Forelimb muscle (tissue), 1 donor: Measurements from ENCODE around the gene PLEKHG2. TPM values are rescaled to one million over a fixed set of nuclear protein-coding genes. Genes with fewer than 3 reads are reported as not detected.

ENCODE experiments used
- DNase-seq: peaks from one replicate; pipeline ENCODE4 v3.0.0-alpha.2; 2013; ENCODE audit warnings: low read depth
- polyA plus RNA-seq: library from polyadenylated mRNA; unstranded; fragments of 120-200 nt; gene quantifications from one replicate; pipeline ENCODE4 v1.2.1, GENCODE V29; 2013; ENCODE audit not compliant: insufficient read length

Gene PLEKHG2
- polyA plus RNA-seq, 1 donor = 43.0 TPM

DNA sequence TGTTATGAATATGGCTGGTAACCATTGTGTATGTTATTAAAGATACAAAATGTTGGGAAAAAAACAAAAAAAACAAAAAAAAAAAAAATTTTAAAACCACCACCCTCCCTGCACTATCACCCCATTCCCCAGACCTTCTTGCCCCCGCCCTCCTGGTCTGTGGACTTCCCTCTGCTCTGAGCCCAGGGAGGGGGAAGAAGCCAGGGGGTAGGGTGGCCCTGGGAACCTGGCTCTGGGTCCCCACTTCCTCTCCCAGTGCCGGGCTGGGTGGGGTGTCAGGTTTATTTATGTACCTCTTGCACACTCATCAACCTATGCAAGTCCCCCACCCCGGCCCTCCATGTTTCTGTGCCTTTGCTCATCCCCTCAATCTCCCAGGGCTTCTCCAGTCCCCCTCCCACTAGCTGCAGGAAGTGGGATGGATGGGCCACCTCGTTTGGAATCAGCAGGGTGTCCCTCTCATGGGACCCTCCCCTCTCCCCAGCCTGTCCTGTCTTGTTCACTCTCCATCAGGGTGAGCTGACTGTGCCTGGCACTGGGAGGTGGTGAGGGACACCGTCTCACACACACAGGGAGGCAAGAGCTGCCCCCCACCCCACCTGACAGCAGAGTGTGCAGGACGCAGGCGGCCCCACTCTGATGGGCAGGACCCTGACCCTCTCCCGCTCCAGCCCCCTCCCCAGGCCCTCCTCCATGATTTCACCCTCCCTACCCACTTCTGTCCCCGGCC, 27.5 kb upstream of the PLEKHG2 start:
- no peak for DNase-seq

DNA sequence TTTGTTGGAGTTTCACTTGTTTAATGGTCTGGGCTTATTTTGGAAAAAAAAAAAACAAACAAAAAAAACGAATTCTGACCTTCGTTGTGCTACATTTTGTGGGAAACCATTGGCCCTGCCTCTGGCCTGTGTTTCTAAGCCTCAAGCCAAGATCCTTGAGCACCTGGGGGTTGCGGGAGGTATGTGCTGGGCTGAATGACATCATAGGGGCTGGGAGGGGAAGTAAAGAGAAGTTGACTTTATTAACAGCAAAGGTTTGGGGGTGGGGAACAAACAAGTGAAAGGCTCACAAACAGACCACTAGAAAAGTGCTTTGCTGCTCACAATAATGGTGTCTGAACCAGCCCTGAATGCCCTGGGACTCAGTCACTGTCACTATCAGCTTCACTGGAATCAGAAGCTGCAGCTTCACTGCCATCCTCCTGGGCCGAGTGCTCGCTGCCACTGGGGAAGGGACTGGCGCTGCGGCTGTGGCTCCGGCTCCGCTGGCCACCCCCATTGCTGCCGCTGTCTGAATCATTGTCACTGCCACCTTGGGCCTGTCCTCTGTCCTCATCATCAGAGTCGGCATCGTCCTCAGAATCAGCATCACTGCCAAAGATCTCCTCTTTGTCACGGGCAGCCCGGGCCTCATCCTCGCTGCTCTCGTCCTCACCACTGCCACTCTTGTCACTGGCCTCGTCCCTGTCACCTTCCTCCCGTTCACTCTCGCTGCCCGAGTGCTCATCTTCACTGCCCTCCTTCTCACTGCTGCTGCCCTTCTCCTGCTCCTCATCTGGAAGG, 26.6 kb upstream of the PLEKHG2 start:
- DNase-seq = no peak

DNA sequence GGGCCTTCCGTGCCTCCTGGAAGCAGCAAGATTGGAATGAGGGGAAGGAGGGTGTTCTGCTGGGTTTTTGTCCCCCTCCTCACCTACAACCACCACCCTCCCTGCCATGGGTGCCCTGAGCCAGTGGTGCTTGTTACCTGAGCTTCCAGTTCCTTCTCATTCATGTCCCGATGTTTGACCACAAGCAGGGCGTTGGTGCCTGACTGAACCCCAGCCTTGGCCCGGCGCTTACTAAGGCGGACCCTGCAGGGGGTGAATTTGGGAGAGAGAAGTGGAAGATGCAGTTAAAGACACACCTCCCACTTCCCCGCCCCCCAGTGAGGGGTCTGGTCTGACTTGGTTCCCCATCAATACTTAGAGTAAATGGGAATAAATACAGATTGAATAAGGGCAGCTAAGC, 25.9 kb upstream of the PLEKHG2 start:
- no peak for DNase-seq

DNA sequence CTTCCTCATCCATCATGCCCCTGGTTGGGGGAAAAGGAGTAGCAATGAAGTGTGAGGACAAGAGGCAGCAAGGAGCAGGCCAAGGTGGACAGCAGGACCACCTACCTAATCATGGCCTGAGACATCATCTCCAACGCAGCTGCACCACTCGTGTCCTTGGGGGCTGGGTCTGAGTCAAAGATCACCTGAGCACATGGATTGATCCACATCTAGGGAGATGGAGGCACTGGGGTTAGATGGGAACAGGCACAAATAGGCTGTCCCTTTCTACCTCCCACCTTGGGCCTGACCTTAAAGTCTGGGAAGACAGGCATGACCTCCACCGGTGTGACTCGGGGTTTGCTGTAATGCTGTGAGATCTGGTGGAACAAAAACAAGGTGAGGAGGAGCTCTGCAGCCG, 23.8 kb upstream of the PLEKHG2 start:
- DNase-seq = no peak

DNA sequence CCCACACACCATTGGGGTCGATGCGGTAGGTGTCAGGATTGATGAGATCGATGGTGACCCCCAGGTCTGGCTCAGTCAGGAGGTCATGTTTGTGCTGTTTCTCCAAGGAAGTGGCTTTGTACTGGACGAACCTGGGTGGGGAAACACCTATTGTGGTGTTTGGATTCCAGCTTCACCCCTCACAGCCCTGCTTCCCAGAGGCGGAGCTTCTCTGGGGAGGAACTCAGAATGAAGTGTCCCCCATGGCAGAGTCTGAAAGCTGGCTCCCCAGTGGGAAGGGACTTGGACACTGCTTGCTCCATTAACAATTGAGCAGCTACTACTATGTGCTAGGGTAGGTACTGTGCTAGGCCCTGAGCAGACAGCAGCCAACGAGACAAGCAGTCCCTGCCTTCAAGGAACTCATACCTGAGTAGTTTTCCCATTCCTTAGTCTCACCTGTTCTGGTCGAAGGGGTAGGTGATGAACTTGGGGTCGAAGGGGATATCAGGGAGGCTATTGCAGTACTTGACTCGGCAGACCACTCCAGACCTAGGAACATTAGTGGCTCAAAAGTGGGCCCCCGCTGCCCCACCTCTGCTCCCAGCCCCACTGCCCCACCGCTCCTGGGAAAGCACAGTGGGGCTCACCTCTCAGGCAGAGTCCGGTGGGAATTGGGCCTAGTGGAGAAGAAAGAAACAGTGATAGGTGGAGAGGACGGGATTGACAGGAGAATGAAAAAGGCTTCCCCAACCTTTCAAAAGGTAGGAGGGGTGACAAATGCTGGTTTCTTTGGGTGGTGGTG, 22.6 kb upstream of the PLEKHG2 start:
- no peak for DNase-seq

DNA sequence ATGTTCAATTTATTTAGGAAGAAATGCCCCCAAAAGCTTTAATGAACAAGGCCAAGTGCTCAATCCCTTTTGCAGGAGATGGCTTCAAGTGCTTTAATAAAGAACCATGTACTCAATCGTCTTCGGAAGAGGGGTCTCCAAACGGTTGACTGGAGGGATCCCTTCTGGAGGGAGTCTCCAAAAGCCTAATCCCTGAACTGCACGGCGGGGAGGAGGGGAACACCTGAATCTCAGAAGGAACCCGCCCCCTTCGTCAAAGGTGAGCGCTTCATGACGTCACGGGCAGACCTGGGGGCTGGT, 22.1 kb upstream of the PLEKHG2 start:
- DNase-seq = no peak

DNA sequence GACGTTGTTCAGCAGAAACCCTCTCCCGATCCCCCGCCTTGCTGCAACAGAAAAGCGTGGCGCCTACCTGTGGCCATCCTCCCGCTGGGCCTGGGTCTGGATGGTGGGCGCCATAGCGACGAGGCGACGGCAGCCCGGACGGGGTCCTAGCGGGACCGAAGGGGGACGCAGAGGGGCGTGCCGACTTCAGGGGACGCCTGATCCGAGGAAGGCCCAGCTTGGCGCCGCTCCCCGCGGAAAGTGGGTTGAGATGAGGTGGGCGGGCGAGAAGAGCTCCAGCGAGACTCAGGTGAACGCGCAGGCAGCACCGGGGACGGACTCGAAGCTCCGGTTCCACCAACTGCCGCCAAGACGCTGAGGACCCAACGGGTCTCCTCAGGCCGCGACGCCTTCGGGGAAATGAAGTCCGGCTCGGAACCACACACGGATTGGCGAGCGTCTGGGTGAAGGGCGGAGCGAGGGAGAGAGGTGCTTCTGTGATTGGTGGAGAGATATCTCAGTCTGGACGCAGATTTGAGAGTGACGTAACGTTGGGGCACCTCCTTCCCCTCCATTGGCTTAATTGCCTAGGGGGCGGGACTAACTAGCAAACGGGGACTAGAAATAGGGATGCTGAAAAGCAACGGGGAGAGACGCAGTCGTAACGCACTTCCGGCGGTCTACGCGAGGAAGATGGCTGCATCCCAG, 21.6 kb upstream of the PLEKHG2 start, which contains the start of the genes MED29 and PAF1:
TSS of gene MED29 (plus strand) at position 628 of the 687 bp plus-strand sequence. CDS start at position 673, 45 bp downstream.
TSS of gene PAF1 (minus strand) at position 356 of the 687 bp plus-strand sequence. CDS start at position 114, 242 bp downstream.
- peak; percentile 100 for DNase-seq

DNA sequence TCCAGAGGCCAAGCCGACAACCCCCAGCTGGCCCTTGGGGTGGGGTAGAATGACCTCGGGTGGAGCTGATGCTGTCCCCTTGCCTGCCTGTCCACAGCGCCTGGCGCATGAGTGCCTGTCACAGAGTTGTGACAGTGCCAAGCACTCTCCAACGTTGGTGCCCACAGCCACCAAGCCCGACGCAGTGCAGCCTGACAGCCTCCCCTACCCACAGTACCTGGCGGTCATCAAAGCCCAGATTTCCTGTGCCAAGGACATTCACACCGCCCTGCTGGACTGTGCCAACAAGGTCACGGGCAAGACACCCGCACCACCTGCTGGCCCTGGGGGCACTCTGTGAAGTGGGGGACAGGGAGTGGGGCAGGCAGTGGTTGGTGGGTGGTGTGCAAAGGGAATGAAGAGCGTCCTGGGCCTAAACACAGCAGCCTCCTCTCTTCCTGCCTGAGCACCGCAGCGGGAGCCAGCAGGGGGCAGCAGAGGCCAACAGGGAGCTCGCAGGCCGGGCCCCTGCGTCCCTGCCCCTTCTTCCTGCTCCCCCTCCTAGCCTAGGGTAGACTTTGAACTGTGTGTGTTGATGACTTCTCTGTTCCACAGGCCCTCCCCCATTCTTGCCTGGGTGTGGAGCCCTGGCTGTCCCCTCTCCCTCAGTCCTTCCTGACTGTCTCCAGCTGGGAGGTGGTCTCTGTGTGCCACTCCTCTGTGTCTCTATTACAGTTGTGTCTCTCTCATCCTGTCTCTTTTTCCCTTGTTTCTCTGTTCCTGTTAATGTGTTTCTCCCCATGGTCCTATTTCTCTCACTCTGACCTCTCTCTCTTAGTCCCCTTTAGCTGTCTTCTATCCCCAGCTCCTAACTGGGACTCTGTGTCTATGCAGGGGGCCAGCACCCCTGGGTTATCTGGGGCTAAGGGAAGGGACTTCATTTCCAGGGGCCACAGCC, 14.8 kb upstream of the PLEKHG2 start:
- no peak for DNase-seq

DNA sequence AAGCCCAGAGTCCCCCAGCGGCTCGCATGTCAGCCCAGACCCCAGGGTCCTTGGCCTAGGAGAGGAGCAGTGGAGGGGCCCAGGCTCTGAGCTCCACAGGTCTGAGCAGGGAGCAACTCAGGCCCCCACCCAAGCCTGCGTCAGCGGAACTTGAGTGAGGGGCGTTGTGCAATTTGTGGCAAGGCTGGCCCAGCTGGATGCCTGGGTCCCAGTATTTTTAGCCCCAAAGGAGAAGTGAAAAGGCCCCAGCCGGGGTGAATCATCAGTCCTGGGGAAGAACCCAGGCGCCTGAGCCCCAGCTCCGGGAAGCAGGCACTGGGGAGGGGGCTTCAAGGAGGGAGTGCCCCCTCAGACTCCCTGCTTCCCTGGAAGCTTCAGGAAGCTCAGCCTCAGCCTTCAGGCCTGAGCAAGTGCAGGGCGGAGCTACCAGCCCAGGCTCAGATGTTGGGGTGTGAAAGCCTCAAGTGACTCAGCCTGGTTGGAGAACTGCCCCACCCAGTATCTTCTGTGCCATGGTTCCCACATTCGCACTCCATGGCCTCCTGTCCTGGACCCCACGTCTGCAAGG, 14.1 kb upstream of the PLEKHG2 start:
- no peak for DNase-seq

DNA sequence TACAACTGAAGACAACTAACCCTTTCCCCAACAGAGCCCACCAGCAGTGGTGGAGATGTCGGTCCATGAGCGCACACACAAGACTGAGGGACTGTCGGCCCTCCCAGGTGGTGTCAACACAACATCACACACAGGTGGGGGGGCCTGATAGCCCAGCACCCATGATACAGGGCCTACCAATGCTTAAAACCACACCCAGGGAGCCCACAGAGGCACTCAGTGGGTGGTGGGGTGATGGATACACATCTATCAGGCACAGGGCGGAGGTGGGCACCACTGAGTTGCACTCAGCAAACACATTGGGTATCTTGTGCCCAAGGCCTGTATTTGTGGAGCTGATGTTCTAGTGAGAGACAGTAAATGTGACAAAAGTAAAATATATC, 12.8 kb upstream of the PLEKHG2 start:
- no peak for DNase-seq

DNA sequence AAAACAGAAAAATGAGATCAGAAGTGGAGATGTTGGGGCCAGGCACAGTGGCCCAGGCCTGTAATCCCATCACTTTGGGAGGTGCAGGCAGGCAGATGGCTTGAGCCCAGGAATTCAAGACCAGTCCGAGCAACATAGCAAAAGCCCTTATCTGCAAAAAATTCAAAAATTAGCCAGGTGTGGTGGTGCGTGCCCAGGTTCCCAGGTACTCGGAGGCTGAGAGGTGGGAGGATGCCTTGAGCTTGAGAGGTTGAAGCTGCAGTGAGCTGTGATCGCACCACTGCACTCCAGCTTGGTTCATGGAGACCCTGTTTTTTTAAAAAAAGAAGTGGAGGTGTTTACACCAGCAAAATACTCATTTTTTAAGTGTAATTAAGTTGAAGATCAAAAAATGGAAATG, 12.4 kb upstream of the PLEKHG2 start:
- no peak for DNase-seq

DNA sequence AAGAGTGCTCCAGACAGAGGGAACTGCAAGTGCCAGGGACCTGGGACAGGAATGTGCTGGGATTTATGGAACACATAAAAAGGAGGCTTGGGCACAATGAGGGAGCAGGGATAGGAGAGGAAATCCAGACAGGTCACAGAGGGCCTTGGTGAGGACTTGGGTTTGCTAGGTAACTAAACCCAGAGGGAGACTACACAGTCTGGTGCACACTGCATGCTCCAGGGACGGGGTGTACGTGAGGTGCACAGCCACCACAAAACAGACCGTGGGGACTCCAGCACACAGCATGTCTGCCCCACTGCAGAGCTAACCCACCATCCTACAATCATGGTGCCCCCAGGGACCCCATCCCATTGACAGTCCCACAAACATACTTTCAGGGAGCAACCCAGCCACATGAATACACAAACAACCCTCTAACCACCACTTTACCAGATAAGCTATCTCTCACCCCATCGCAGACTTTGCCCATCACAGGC, 11.4 kb upstream of the PLEKHG2 start:
- no peak for DNase-seq

DNA sequence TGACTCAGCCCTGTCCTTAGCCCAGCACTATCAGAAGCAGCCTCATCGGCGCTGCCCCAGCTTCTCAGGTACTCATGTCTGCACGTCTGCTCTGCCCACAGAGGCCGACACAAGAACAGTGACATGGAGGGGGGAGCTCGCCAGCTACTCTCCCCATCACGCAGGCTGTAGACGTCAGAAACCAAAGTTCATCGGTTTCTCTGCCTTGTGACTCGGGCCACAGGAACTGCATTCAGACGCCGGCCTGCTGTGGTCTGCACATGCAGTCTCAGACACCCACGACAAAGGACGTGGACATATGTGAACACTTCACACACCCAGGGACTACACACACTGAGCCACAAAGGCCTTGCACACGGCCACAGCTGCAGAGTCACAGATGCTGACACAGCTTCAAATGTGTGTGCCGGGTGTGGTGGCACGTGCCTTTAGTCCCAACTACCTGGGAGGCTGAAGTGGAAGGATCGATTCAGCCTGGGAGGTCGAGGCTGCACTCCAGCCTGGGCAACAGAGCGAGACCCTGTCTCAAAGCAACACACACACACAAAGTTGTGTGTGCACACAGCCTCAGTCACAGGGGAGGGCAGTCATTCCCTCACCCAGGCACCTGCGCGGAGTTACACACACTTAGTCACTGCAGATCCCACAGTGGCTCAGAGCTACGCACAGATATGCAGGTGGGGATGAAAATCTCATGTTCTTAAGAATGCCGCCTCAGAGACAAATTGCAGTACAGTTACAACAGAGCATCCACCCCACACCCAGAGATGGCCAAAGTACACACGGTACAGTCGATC, 10.7 kb upstream of the PLEKHG2 start:
- no peak for DNase-seq

DNA sequence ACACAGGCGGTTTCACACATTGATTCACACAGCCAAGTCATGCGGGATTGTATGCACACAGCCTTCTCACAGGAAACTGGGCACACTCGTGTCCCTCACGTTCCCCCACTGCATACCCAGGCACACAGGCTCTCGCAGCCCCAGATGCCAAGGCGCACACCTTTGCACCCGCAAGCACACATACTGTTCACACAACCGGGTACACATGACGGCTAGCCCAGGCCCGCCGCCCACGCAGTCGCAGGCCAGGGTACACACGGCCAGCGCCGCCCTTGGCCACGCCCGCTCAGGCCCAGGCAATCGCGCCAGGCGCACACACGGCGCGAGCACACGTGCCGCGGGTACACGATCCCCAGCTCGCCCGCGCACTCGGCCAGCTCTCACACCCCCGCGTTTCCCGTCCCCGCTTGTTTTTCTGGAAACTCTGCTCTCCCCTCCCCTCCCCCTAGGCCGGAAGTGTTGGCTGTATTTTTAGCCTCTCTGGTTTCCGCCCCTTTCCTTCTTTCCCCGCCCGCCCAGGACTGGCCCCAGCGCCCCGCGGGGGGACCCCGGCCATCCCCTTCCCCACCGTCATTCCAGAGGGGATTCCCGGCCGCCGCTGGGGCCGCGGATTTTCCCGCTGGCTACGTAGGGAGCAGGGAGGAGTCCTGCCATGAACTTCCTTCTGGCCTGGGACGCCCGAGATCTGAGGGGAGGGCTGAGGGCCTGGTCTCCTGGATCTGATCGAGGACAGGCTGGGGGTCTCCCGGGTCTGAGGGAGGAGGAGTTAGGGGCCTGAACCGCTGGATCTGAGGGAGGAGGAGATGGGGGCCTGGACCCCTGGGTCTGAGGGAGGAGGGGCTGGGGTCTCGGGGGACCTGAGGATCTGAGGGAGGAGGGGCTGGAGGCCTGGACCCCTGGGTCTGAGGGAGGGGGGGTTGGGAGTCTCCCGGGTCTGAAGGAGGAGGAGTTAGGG, 9.8 kb upstream of the PLEKHG2 start:
- DNase-seq = peak; percentile 84

DNA sequence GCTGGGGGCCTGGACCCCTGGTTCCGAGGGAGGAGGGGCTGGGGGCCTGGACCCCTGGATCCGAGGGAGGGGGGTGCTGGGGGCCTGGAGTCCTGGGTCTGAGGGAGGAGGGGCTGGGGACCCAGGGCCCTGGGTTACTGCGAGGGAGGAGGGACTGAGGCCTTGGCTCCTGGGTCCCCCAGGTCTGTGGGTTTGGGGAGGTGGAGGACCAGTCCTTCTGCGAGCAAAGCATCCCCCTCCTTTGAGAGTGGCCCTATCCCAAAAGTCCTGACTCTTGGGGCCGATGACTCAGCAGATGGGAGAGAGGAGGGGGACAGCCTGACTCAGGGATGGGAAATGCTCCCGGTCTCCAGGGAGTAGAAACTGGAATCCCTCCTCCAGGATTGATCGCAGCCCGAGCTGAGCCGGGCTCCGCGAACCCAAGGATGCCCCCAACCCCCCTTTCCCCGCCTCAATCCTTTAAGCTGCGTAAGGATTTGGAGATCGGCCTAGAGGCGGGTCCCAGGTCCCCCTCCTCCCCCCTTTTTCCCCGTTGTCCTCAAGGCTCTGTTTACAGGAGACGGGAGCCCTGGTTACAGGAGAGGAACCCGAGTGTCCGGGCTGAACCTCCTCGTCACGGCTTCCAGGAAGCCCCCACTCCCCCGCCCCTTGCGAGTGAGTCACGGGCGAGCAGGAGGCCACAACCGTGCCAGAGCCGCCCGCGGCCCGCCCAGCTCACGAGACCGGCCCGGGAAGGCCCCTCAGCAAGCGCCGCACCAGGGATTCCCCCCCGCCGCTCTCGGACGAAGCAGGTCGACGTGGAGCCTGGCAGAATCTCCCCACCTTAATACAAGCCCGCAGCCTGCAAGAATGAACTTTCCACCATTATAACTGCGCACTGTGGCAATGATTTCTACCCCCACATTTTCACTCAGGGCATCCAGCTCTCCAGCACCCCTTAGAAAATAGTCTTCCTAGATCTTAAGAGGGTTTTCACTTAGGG, 8.8 kb upstream of the PLEKHG2 start:
- peak; percentile 92 for DNase-seq

DNA sequence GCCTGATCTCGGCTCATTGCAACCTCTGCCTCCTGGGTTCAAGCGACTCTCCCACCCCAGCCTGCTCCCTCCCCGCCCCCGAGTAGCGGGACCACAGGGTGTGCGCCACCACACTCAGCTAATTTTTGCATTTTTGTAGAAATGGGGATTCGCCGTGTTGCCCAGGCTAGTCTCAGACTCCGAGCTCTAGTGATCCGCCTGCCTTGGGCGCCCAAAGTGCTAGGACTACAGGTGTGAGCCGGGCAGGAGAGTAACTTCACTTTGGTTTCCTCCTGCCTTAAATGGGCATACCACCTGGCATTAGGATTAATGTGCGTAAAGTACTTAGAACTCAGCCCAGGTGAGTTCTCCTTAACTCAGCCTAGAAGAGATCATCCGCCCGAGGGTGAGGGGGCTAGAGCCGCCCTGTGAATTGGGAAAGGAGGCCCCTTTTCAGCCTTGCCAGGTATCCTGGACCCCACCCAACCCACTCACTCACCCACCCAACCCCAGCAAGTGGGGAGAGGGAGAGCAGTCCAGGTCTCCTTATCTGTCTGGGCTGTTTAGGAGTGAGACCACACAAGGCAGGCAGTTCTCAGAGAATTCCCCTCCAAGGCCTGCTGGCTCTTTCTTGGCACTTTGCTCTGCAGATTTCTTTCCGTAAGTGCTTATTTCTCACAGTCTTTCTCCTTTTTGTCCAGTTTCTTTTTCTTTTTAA, 7.1 kb upstream of the PLEKHG2 start:
- DNase-seq = no peak
